ENCODE results near the gene WDFY2. TPM values are rescaled to one million over a fixed set of nuclear protein-coding genes. Genes with fewer than 3 reads are reported as not detected.

WDFY2 gene
- total and polyA plus RNA-seq, 2 of the 8 experiments (the other 6 are each of a cell fraction or from before 2014, with no cell fraction given): 13.9 to 29.0 TPM

DNA sequence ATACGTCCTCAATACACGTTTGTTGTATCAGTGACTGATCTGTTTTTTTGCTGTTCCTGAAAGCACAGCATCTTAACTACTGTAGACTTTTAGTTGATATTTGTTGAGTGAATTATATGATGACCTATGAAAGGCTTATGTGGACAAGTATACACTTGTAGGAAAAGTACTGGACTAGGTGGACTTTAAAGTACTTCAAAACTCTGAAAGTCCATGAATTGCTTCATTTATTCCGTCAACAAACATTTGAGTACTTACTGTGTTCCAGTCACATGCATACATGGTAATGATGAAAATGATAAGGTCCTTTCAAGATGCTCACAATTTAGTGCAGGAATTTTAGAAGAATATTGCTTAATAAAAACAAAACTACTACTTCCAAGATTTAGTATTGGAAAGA lies 3.1 kb downstream of the WDFY2 start:
- Histone ChIP-seq H3K27me3 (replicated peaks in 1 of 4; ENCODE audit: control insufficient read depth in 3 of 4, extremely low read depth in 1 of 4, insufficient read depth in 3 of 4, low read length in 3 of 4) (no peaks in the 10 kb centered on the region), H2BK20ac (ENCODE audit: low read length) (no peak overlapping the region), H3K4me3 (ENCODE audit: extremely low read depth in 1 of 4, insufficient read depth in 2 of 4, low read depth in 3 of 4, low read length in 4 of 4) (peak overlapping the region in 1 of 4 experiments; percentile 94; a peak in 1 of 8 replicates), H2AFZ (ENCODE audit: low read length) (no peak overlapping the region), H3K9me3 (ENCODE audit: insufficient read depth in 2 of 2, low read depth in 1 of 2, low read length in 1 of 2) (no peaks in the 10 kb centered on the region), H2BK120ac (replicated peaks; ENCODE audit: low read depth, low read length) (no peak overlapping the region), H3K4ac (replicated peaks; ENCODE audit: insufficient read length, low read depth, low read length) (no peak overlapping the region), H4K91ac (replicated peaks; ENCODE audit: insufficient read length, low read length) (no peak overlapping the region), H3K79me1 (ENCODE audit: low read depth, low read length) (no peaks in the 10 kb centered on the region), H3K4me1 (replicated peaks in 1 of 4; ENCODE audit: control insufficient read depth in 3 of 4, insufficient read depth in 4 of 4, low read length in 3 of 4) (peaks cover 3 to 32% (median 16%) of the 10 kb centered on the region in 4 experiments), H3K14ac (ENCODE audit: insufficient read length) (no peak overlapping the region), H3K27ac (ENCODE audit: low read depth, low read length) (no peak overlapping the region), H4K20me1 (replicated peaks in 1 of 2; ENCODE audit: control insufficient read depth in 1 of 2, insufficient read depth in 2 of 2, low read length in 2 of 2) (peaks cover 4 to 5% of the 10 kb centered on the region in 2 experiments), H2AK5ac (ENCODE audit: low read depth, low read length) (no peak overlapping the region), H3K56ac (replicated peaks; ENCODE audit: insufficient read length, low read depth, low read length) (no peak overlapping the region), H3K23ac (ENCODE audit: insufficient read length) (no peak overlapping the region), H3K18ac (ENCODE audit: extremely low read depth, low read length) (no peak overlapping the region), H4K5ac (ENCODE audit: insufficient read length, low read depth, low read length) (no peak overlapping the region), H3K36me3 (ENCODE audit: control insufficient read depth in 2 of 4, insufficient read depth in 4 of 4, low read length in 3 of 4) (no peaks in the 10 kb centered on the region), H2BK12ac (ENCODE audit: low read depth, low read length) (no peak overlapping the region), H3K4me2 (ENCODE audit: insufficient read depth in 1 of 2, low read depth in 2 of 2, low read length in 2 of 2) (peak overlapping the region; percentile 9 to 40; a peak in 2 of 4 replicates), H3K23me2 (ENCODE audit: low read depth, low read length) (peaks cover 6% of the 10 kb centered on the region), H3K9ac (replicated peaks in 1 of 4; ENCODE audit: extremely low read depth in 1 of 4, low read depth in 3 of 4, low read length in 3 of 4) (no peak overlapping the region), H4K8ac (ENCODE audit: extremely low read depth, insufficient read depth, low read length) (no peak overlapping the region), H2BK5ac (ENCODE audit: low read depth, low read length) (no peak overlapping the region), H2BK15ac (ENCODE audit: low read length) (no peak overlapping the region), H3K79me2 (ENCODE audit: control insufficient read depth in 1 of 2, insufficient read depth in 2 of 2, low read length in 2 of 2) (peaks cover 9 to 74% of the 10 kb centered on the region in 2 experiments; a peak in 3 of 4 replicates)
- DNase-seq (ENCODE audit: low read depth in 1 of 2, low spot score in 2 of 2) (no peak), FAIRE-seq (no peak)
- ChIA-PET POLR2A (ENCODE audit: partially characterized antibody) (interaction anchor here (1.7 to 3.1 kb wide), 2 partner anchors 46 to 134 kb away, joined by 4 to 30 read pairs; partner anchors contain the start of gene INTS6), CTCF (ENCODE audit: partially characterized antibody) (interaction anchor here (1.1 to 2.6 kb wide), 2 partner anchors 8 to 100 kb away, joined by 3 to 6 read pairs; no protein-coding TSS in a partner anchor)
- WGBS, 2 experiments (ENCODE audit: extremely low coverage in 1 of 2, insufficient coverage in 1 of 2, insufficient read length in 1 of 2, insufficient replicate concordance in 2 of 2, low coverage in 1 of 2, low lambda C conversion rate in 2 of 2, missing lambda C conversion rate in 1 of 2): 80% methylated on average over 3 of the region's 3 CpGs; no CpG with 5 or more reads in 1 of the 2 experiments
- no peak for TF ChIP-seq YY1 (IDR thresholded peaks at IDR 0.05; ENCODE audit: low read depth, low read length)
- TF ChIP-seq FOSL1 (IDR thresholded peaks at IDR 0.05; ENCODE audit: insufficient read depth, low read depth, low read length): no peak
- TF ChIP-seq CHD1 (IDR thresholded peaks at IDR 0.05; ENCODE audit: low read depth, low read length): no peak
- no peak for TF ChIP-seq HDAC2 (IDR thresholded peaks at IDR 0.05; ENCODE audit: borderline replicate concordance in 1 of 2, low read depth in 2 of 2, low read length in 2 of 2)
- TF ChIP-seq KDM1A (IDR thresholded peaks at IDR 0.05; ENCODE audit: borderline replicate concordance, low read length): no peak
- no peak for TF ChIP-seq CTBP2 (IDR thresholded peaks at IDR 0.05; ENCODE audit: borderline replicate concordance, insufficient read depth, insufficient read length, low read length)
- no peak for TF ChIP-seq NANOG (IDR thresholded peaks at IDR 0.05; ENCODE audit: insufficient read depth, low read depth, low read length, poor library complexity, severe bottlenecking)
- no peak for TF ChIP-seq RBBP5 (IDR thresholded peaks at IDR 0.05; ENCODE audit: borderline replicate concordance, low read depth, low read length)

All from H1 (cell line).